ENCODE results near the gene MAPKAPK5.
"Not testable (repeated sequence)": the region's sequence is repeated elsewhere in the genome, so short reads cannot be mapped to it uniquely, and the experiment has no call there.

Gene MAPKAPK5

GRCh38 chr12:111828338-111828979 is 13.6 kb upstream of the MAPKAPK5 start:
- DNase-seq: no peak

DNA sequence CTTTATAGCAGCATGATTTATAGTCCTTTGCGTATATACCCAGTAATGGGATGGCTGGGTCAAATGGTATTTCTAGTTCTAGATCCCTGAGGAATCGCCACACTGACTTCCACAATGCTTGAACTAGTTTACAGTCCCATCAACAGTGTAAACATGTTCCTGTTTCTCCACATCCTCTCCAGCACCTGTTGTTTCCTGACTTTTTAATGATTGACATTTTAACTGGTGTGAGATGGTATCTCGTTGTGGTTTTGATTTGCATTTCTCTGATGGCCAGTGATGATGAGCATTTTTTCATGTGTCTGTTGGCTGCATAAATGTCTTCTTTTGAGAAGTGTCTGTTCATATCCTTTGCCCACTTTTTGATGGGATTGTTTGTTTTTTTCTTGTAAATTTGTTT is 12.4 kb upstream of the MAPKAPK5 start:
- DNase-seq: not testable (repeated sequence)

GRCh38 chr12:111834740-111835386 is 7.2 kb upstream of the MAPKAPK5 start:
- DNase-seq: not testable (repeated sequence)

GRCh38 chr12:111835531-111836181 is 6.4 kb upstream of the MAPKAPK5 start:
- not testable (repeated sequence) for DNase-seq

DNA sequence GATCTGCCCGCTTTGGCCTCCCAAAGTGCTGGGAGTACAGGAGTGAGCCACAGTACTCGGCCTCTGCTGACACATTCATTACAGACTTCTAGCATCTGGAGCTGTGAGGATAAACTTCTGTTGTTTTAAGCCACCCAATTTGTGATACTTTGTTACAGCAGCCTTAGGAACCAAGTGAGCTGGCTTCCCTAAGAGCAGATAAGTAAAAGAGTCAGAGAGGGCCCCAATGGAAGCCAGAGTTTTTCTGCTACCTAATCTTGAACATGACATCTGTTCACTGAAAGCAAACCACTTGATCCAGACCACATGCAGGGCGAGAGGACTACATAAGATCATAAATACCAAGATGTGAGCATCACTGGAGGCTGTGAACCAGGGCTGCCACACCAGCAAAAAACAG is 3.7 kb upstream of the MAPKAPK5 start:
- no peak for DNase-seq

DNA sequence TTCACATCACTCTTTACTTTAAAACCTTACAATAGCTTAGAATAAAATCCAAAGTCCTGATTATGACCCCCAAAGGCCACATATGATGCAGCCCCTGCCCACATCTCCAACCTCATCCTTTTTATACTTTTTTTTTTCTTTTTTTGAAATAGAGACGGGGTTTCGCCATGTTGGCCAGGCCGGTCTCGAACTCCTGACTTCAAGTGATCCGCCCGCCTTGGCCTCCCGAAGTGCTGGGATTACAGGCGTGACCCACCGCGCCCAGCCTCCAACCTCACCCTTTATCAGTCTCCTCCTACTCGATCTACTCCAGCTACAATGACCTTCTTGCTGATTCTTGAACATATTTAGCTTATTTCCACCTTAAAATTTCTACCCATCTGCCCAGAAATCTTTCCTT is 1.2 kb upstream of the MAPKAPK5 start:
- DNase-seq: no peak

DNA sequence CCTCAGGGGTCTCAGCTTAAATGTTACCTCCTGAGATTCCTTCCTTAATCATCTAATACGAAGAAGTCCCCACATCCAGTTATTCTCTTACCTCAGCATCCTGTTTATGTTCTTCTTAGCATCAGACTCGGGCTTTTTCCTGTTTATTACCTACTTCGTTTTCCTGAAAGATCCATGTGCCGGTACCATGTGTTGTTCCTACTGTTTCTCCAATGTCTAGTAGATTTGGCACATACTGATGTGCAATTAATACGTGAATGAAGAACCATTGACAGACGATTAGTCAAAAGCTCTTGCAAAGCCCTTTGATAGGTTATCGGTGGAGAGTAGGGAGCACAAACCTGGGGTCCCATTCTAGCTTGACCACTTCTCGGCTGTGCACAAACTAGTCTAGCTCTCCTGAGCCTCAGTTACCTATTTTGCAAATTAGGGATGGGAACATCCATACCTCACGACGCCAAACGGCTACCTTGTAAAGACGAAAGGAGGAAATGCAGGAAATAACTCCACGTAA is 735 bp upstream of the MAPKAPK5 start:
- DNase-seq: no peak

GRCh38 chr12:111842556-111843396 is 748 bp downstream of the MAPKAPK5 start:
- DNase-seq: no peak

- no peak for DNase-seq
Observed at GRCh38 chr12:111846016-111846415, 4.0 kb downstream of the MAPKAPK5 start.

GRCh38 chr12:111850526-111850925 is 8.5 kb downstream of the MAPKAPK5 start:
- DNase-seq: no peak

DNA sequence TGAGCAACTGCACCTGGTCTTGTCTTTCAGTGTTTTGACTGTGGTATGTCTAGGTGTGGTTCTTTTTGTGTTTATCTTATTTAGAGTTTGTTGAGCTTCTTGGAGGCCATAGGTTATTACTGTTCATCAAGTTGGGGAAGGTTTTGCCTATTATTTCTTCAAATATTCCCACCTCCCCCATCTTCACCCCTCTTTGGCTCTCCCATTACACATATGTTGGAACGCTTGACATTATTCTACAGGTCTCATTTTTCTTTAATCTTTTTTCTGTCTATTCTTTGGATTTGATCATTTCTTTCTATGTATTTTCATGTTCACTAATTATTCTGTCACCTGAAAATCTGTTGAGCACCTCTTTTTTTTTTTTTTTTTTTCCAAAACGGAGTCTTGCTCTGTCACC is 16.2 kb downstream of the MAPKAPK5 start:
- no peak for DNase-seq

GRCh38 chr12:111858778-111859177 is 16.8 kb downstream of the MAPKAPK5 start:
- no peak for DNase-seq

DNA sequence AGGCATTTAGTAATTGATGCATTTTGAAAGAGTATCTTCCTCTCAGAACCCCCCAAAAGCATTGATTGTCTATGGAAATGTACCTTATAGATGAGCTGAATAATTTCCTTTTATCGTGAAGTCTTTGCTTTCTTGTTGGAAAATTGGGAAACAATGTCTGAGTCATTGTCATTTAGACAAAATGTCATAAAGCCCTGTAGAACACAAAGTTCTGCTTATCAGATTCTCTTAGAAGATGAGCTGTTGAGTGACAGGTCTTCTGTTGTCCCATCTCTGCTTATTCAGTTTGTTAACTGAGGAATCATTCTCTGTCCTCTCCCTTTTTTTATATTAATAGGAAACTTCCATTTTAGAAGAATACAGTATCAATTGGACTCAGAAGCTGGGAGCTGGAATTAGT is 22.9 kb downstream of the MAPKAPK5 start:
- no peak for DNase-seq

DNA sequence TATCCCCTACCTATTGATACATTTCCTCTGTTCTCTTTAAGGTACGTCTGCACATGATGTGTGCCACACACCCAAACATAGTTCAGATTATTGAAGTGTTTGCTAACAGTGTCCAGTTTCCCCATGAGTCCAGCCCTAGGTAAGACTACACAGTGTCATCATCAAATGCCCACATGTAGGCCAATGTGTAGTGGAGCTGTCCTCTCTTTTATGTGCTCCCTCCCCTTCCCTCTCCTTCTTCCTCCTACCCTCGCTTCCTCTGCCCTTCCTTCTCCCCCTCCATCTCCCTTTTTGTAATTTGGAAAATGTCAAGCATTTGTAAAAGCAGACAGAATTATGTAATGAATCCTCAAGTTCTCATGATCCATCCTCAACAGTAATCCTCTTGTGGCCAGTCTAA is 25.5 kb downstream of the MAPKAPK5 start:
- peak; percentile 7 for DNase-seq

DNA sequence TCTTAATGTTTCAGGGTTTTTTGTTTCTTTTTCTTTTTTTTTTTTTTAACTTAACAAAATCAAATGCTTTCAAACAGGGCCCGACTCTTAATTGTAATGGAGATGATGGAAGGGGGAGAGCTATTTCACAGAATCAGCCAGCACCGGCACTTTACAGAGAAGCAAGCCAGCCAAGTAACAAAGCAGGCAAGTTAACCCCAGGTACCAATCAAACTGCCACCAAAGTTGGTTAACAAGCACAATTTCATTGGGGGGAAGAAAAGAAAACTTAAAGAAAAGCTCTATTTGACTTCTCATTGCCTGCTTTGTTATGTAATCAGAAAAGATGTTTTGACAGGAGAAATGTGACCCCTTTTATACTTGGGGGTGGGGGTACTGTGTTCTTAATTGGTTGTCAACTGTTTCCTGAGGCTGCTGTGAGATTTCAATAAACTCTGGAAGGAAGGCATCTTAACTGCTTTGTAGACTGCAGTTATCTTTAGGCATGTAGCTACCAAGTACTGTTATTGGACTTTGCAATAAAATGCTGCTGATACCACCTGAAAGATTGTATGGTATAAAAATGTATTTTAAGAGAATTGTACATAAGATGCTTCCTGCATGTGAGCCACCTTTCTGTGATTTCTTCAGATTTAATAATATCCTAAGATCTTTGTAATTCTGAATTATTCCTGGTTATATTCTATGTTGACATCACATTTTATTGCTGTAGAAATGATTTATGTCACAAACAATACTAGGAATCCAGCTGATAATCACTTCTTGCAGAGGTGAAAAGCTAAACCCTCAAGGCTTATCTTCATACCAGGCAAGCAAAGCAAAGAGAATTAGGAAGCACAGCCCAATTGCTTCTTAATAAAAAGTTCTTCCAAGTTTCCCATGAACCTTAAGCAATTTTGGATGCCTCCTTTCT is 26.9 kb downstream of the MAPKAPK5 start:
- no peak for DNase-seq

DNA sequence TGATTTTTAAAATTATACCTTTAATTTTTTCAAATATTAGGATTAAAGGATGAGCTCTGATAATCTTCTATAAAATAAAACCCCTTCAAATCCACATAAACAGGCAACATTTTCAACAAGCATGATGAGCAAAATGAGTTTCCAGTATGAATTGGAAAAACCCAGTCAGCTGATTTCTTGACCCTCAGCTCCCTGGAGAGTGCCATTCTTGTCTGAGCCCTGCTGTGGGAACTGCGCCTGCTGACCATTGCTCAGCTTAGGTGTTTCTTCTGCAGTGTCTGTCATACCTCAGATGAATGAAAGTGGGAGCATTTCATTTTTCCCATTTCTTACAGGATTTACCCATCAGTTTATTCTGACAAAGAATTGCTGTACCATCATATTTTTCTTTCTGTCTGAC is 27.6 kb downstream of the MAPKAPK5 start:
- DNase-seq: no peak

DNA sequence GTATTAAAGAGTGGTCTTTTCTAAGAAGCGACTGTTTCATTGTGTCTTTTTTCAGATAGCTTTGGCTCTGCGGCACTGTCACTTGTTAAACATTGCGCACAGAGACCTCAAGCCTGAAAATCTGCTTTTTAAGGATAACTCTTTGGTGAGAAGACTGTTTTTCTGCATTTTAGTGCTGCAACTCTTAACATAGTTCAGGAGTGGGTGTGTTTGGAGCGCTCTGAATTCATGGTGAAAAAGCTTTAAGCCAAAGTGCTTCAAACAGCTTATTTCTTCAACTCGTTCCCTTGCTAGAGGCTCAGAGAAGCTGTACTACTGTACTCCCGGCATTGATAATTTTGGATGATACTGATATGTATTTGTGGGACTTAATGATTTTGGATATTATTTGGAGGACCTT is 28.2 kb downstream of the MAPKAPK5 start:
- no peak for DNase-seq

GRCh38 chr12:111870706-111871105 is 28.7 kb downstream of the MAPKAPK5 start:
- DNase-seq: no peak

GRCh38 chr12:111873113-111873512 is 31.1 kb downstream of the MAPKAPK5 start:
- no peak for DNase-seq

DNA sequence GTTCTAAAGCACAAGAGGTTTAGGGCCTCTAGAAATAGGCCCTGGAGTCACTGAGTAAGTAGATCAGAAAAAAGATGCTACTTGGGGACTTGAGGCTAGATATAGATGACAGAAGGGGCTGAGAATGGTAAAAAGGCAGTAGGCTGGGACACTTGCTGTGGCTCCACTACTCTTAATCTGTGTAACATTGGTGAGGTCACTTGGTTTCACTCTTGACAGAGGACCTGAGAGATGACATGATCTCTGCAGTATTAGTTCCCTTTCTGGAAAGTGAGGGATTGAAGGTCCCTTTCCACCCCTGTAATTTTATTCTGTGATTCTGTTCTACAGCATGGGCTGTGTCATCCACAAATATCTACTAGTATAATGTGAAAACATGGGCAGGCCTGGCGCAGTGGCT is 39.7 kb downstream of the MAPKAPK5 start:
- DNase-seq: peak; percentile 5

GRCh38 chr12:111886662-111887545 is 44.9 kb downstream of the MAPKAPK5 start:
- DNase-seq: no peak
